SK-N-MC (cell line): ENCODE data around the gene CIZ1.

ENCODE experiments used
- EZH2 ChIP-seq: fragments of 200-600 bp; sonication (generic); IDR thresholded peaks from one replicate; pipeline ENCODE4 v1.6.1; 2017; ENCODE audit warnings: antibody characterized with exemption
- POLR2AphosphoS5 ChIP-seq: IDR thresholded peaks from 2 replicates; pipeline ENCODE4 v1.6.1; 2012; ENCODE audit warnings: mild to moderate bottlenecking, low read depth, low read length, borderline replicate concordance

- TF ChIP-seq POLR2AphosphoS5 (no peak), EZH2 (no peak)
Measured at GRCh38 chr9:128211981-128212281, 20.6 kb upstream of the CIZ1 start.
